Endothelial cell of umbilical vein (primary cell): ENCODE measurements around the gene MANBA.

Experiments used
- CTCF ChIP-seq, 2 donors: IDR thresholded peaks; 1 replicate in 1 of 2; 2 replicates in 1 of 2; pipeline ENCODE4 v1.5.1; 2011; ENCODE audit warnings: low read length in 2 of 2, mild to moderate bottlenecking in 2 of 2, moderate library complexity in 2 of 2, control low read depth in 1 of 2, inconsistent platforms in 1 of 2, low read depth in 1 of 2; ENCODE audit not compliant: insufficient read depth in 1 of 2; ENCODE audit errors: extremely low read depth in 1 of 2
- JUN ChIP-seq: IDR thresholded peaks from 2 replicates; pipeline ENCODE4 v1.6.1; 2011; ENCODE audit warnings: borderline replicate concordance, low read depth; ENCODE audit not compliant: insufficient read length, insufficient read depth
- POLR2AphosphoS5 ChIP-seq: IDR thresholded peaks from 2 replicates; pipeline ENCODE4 v1.6.1; 2012; ENCODE audit warnings: low read depth, mild to moderate bottlenecking, control low read depth, low read length, moderate library complexity; ENCODE audit not compliant: insufficient read depth

DNA sequence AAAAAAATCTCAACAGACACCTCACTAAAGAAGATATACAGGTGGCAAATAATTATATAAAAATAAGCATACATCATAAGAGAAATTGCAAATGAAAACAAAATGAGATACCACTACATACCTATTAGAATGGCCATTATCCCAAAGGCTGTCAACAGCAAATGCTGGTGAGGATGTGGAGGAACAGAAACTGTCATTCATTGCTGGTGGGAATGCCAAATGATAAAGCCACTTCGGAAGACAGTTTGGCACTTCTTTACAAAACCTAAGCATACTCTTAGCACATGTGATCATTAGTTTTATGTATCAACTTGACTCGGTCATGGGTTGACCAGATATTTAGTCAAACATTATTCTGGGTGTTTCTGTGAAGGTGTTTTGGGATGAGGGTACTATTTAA is 13.5 kb upstream of the MANBA start:
- TF ChIP-seq CTCF (IDR thresholded peaks at IDR 0.05; ENCODE audit: extremely low read depth in 1 of 2, insufficient read depth in 1 of 2, low read depth in 1 of 2, low read length in 2 of 2) (no peak), POLR2AphosphoS5 (no peak), JUN (no peak)
